ENCODE measurements around the gene SCN5A. TPM values are rescaled to one million over a fixed set of nuclear protein-coding genes. Genes with fewer than 3 reads are reported as not detected.
"Not testable (repeated sequence)": the region's sequence is repeated elsewhere in the genome, so short reads cannot be mapped to it uniquely, and the experiment has no call there.

Gene SCN5A
- total and polyA plus RNA-seq, 2 experiments from 2014 or later, result 0.97 to 1.3 TPM

DNA sequence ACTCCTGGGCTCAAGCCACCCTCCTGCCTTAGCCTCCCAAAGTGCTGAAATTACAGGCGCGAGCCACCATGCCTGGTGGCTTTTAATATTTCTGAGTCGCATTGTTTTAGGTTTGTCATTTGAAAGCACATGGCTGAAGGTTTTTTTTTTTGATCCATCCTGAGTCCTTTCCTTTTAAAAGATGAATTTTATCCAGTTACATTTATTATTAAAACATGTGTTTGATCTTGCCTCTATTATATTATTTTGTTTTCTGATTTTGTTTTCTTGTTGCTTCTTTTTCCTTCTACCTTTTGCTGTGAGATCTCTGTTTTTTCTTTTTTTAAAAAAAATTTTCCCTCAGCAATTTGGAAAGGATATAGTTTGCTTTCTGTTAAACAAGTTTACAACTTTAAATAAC is 76.4 kb downstream of the SCN5A start:
- no peak overlapping the region for H3K4me3 ChIP-seq
- H2AFZ ChIP-seq, result no peak overlapping the region
- no peaks in the 10 kb centered on the region for H3K79me2 ChIP-seq
- TF ChIP-seq EZH2phosphoT487 (IDR thresholded peaks at IDR 0.05; ENCODE audit: low read depth, severe bottlenecking, unreplicated experiment), result no peak
- TF ChIP-seq CTCF (IDR thresholded peaks at IDR 0.05; ENCODE audit: poor library complexity), result no peak
- TF ChIP-seq EZH2 (IDR thresholded peaks at IDR 0.05; ENCODE audit: borderline replicate concordance), result no peak
- 98% methylated on average over 3 of the region's 3 CpGs for WGBS (ENCODE audit: low lambda C conversion rate, missing lambda C conversion rate)
- H3K4me1 ChIP-seq (ENCODE audit: insufficient read depth), result no peaks in the 10 kb centered on the region
- H3K4me2 ChIP-seq, result no peak overlapping the region
- DNase-seq (ENCODE audit: low spot score), result no peak
- H3K36me3 ChIP-seq (replicated peaks; ENCODE audit: insufficient read depth, low read depth), result no peaks in the 10 kb centered on the region
- H4K20me1 ChIP-seq (ENCODE audit: insufficient read depth, poor library complexity, severe bottlenecking), result no peaks in the 10 kb centered on the region
- no peaks in the 10 kb centered on the region for H3K27me3 ChIP-seq
- H3K9me2 ChIP-seq (replicated peaks; ENCODE audit: insufficient read depth), result no peaks in the 10 kb centered on the region
- no peaks in the 10 kb centered on the region for H3K9me3 ChIP-seq (ENCODE audit: low read depth)
- no peak overlapping the region for H3K27ac ChIP-seq

DNA sequence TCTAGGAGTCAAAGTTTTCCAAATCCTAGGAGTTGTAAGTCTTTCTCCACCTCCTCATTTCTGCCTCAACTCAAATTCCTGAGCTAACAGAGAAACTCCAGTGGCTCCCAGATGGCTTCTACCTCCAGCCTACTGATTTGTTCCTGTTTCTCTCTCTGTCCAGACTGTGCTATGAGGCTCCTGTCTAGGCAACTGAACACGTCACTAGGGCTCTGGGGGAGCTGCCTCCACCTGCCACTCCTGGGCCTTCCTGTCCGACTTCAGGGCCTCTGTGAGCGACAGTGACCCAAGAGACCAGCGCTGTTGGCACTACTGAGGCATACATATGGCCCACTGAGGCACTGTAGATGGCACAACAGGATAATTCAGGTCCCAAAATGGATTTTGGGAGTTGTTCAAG is 82.0 kb downstream of the SCN5A start:
- Histone ChIP-seq H4K20me1 (ENCODE audit: insufficient read depth, poor library complexity, severe bottlenecking) (no peaks in the 10 kb centered on the region), H2AFZ (no peak overlapping the region), H3K9me2 (replicated peaks; ENCODE audit: insufficient read depth) (no peaks in the 10 kb centered on the region), H3K4me1 (ENCODE audit: insufficient read depth) (no peaks in the 10 kb centered on the region), H3K27me3 (no peaks in the 10 kb centered on the region), H3K4me2 (no peak overlapping the region), H3K9me3 (ENCODE audit: low read depth) (no peaks in the 10 kb centered on the region), H3K36me3 (replicated peaks; ENCODE audit: insufficient read depth, low read depth) (no peaks in the 10 kb centered on the region), H3K4me3 (no peak overlapping the region), H3K79me2 (no peaks in the 10 kb centered on the region), H3K27ac (no peak overlapping the region)
- no peak for DNase-seq (ENCODE audit: low spot score)
- 89% methylated on average over 4 of the region's 4 CpGs for WGBS (ENCODE audit: low lambda C conversion rate, missing lambda C conversion rate)
- TF ChIP-seq EZH2 (IDR thresholded peaks at IDR 0.05; ENCODE audit: borderline replicate concordance) (no peak), CTCF (IDR thresholded peaks at IDR 0.05; ENCODE audit: poor library complexity) (no peak), EZH2phosphoT487 (IDR thresholded peaks at IDR 0.05; ENCODE audit: low read depth, severe bottlenecking, unreplicated experiment) (no peak)

- not testable (repeated sequence) for DNase-seq (ENCODE audit: low spot score); H3K9me2 ChIP-seq (replicated peaks; ENCODE audit: insufficient read depth); H3K27ac ChIP-seq; H3K4me3 ChIP-seq; H3K79me2 ChIP-seq; H3K4me2 ChIP-seq; H3K36me3 ChIP-seq (replicated peaks; ENCODE audit: insufficient read depth, low read depth); H3K27me3 ChIP-seq; H4K20me1 ChIP-seq (ENCODE audit: insufficient read depth, poor library complexity, severe bottlenecking); H3K4me1 ChIP-seq (ENCODE audit: insufficient read depth); H2AFZ ChIP-seq; H3K9me3 ChIP-seq (ENCODE audit: low read depth)
- 93% methylated on average over 7 of the region's 7 CpGs for WGBS (ENCODE audit: low lambda C conversion rate, missing lambda C conversion rate)
Observed at GRCh38 chr3:38566794-38567193, 82.7 kb downstream of the SCN5A start.

DNA sequence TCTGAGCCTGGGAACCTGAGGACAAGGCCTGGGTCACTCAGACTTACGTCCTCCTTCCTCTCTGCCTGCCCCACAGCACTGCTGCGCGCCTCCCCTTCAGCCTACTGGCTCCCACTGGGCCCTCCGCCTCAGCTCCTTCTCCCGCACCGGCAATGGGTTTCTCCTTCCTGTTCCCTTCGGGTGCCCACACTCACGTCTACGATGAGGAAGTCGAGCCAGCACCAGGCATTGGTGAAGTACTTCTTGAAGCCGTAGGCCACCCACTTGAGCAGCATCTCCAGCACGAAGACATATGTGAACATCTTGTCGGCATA is 83.3 kb downstream of the SCN5A start:
- Histone ChIP-seq H4K20me1 (ENCODE audit: insufficient read depth, poor library complexity, severe bottlenecking) (no peaks in the 10 kb centered on the region), H3K27me3 (no peaks in the 10 kb centered on the region), H3K79me2 (no peaks in the 10 kb centered on the region), H3K4me1 (ENCODE audit: insufficient read depth) (no peaks in the 10 kb centered on the region), H3K36me3 (replicated peaks; ENCODE audit: insufficient read depth, low read depth) (no peaks in the 10 kb centered on the region), H3K9me2 (replicated peaks; ENCODE audit: insufficient read depth) (no peaks in the 10 kb centered on the region), H3K4me2 (no peak overlapping the region), H3K4me3 (no peak overlapping the region), H3K27ac (no peak overlapping the region), H3K9me3 (ENCODE audit: low read depth) (no peaks in the 10 kb centered on the region), H2AFZ (no peak overlapping the region)
- 97% methylated on average over 13 of the region's 13 CpGs for WGBS (ENCODE audit: low lambda C conversion rate, missing lambda C conversion rate)
- DNase-seq (ENCODE audit: low spot score), result no peak
- no peak for TF ChIP-seq EZH2 (IDR thresholded peaks at IDR 0.05; ENCODE audit: borderline replicate concordance)

All from hepatocyte (in vitro differentiated cells).